ENCODE measurements around the gene PLA2G4A.

Gene PLA2G4A

DNA sequence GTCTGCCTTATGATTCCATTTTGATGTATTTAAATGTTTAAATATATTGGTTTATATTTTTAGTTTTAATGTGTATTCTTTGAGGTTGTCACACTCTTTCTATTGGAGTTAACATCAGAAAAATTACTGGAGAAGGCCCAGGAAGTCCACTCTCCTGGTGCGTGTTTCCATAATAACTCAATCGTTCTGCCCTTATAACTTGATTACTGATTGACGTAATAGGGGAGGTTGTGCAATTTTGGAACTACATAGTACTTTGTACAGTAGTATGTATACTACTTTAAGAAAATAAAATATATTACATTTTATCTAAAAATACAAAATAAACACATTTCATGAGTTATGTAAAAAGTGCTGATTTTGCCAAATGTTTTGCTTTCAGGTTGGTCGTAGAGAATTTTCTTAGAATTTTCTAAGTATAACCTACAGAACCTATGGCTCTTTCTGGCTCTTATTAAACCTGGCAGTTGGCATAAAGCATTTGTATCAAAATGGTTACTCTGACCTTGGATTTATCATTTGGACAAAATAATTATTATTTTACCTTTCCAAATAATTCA is 5.7 kb downstream of the PLA2G4A start:
- DNase-seq: no peak

DNA sequence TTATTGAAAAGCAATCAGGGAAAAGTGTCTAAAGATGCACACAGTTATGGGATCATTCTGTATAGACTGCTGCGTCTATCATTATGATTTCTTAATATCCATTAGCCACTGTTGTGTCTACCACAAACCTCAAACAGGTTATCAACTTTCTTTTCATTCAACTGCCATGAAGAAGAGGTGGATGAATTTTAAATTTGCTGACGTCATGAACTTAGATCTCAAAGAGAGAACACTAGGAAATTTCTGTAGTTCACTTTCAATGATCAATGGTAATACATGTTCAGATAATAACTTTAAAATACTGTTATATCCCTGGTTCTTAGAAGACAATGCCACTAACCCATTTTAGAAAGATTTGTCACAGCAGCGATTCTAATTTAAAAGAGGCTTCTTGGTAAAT is 6.7 kb downstream of the PLA2G4A start:
- DNase-seq: no peak

DNA sequence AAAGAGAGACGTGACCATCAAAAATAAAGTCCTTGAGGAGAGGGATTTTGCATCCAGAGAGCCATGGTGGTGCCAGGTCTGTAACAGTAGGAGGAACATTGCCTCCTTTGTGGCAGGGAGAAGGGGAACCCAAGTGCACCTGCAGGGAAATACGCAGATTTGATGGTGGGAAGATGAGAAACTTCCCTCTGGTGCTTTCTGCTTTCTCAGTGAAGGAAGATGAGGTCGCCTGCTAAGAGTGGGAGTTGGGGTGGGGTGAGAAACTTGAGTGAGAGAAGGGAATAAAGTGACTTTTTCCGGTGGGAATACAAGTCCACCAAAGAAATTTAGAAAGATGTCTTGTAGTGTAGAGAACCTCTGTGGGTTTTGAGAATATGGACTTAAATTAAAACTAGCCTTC is 9.1 kb downstream of the PLA2G4A start:
- DNase-seq: no peak

DNA sequence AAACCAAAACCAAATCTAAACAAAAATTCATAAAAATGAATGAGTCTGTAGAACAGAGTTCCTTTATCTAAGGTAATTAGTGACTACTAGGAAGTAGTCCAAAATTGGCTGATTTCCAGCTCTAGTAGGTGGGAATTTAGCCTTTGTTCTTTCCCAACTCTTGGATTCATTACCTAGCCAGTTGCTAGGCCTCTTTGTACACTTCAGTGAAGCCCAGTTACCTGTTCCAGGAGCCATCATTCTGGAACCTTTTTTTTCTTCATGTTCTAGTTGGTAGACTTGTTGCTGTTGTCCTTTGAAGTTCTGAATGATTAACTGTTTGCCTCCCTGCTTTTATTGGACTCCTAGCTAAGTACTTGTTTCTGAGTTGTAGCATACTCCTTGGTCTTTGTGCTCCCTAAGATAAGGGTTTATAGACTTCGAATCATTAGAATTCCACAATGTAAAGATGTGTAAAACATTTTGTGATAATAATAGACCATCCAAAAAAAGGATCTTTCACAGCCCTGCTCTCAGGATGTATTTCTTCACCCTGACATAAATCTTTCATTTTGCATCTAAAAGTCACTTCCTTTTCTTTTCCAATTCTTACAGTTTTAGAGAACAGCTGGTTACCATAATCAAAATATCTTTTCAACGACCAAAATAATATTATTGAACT is 9.8 kb downstream of the PLA2G4A start:
- no peak for DNase-seq

DNA sequence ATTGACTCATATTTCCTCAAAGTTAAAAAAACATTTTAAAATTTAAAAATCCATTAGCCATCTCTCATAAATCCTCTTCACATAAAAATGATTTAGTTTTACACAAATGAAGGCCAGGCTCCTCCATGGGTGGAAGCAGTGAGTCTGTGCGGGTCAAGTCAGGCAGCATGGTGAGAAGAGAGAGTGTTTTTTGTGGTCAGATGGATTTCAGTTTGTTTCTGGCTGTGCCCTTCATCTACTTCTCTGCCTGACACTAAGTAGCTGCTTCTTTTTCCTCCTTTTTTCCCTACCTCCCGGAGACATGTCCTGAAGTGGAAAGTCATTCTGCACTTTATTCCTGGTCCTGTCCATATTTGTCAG is 10.3 kb downstream of the PLA2G4A start:
- no peak for DNase-seq

DNA sequence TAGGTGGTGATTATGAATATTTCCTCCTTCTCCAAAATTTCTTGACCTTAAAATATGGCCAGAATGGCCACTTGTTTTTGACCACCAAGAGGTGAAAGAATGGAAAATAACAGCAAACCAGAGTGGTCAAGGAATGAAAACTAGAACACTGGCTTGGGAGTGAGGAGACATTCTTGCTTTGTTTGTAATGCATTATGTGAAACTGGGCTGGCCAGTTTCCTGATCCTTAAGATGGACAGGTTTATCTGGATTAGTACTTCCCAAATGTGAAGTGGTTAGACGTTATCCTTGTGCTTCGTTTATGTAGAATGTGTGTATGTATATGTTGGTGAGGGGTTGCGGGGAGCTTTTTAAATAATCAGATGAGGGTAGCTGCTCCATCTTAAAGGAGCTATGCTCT is 12.8 kb downstream of the PLA2G4A start:
- no peak for DNase-seq

DNA sequence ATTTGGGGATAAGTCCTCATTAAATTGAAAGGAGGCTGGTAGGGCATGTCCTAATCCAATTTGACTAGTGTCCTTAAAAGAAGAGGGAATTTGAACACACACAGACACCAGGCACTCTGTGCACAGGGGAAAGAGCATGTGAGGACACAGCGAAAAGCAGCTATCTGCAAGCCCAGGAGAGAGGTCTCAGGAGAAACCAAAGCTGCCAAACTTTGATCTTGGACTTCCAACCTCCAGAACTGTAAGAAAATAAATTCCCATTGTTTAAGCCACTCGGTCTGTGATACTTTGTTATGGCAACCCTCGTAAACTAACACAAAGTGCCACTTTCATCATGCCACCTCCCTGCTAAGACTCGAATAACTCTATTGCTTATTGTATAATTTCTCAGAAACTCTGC is 13.8 kb downstream of the PLA2G4A start:
- no peak for DNase-seq

DNA sequence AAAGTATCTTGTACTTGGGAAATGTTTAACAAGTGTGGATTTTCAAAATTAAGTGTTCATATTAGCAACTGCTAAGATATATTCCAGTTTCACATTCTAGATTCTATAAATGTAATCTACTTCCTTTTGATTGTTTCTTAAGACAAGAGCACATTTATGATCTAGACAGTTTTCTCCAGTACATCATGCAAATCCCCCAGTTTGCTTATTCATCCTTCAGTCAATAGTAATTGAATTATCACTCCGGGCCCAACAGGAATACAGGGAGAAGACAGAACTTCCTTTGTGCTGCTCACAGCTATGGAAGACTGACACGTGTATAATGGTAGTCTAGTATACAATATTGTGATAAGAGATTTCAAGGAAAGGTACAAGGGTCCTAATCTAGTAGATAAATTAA is 14.5 kb downstream of the PLA2G4A start:
- no peak for DNase-seq

DNA sequence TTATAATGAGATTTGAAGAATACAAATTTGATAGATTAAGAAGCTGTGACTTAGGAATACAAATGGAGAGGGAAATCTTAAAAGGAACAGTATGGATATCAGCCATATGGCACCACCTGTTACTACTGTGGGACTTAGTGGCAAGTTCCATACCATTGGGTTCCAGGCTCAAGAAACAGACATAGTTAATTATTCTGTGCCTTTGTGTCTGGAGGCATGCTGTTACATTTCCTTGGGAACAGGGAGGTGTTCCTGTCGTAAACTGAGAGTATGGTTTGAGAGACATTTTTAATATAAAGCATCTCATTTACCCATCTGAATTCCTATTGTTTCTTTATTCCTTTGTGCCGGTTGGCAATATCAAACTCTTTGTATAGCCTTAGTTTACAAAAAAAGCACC is 15.2 kb downstream of the PLA2G4A start:
- DNase-seq: no peak

DNA sequence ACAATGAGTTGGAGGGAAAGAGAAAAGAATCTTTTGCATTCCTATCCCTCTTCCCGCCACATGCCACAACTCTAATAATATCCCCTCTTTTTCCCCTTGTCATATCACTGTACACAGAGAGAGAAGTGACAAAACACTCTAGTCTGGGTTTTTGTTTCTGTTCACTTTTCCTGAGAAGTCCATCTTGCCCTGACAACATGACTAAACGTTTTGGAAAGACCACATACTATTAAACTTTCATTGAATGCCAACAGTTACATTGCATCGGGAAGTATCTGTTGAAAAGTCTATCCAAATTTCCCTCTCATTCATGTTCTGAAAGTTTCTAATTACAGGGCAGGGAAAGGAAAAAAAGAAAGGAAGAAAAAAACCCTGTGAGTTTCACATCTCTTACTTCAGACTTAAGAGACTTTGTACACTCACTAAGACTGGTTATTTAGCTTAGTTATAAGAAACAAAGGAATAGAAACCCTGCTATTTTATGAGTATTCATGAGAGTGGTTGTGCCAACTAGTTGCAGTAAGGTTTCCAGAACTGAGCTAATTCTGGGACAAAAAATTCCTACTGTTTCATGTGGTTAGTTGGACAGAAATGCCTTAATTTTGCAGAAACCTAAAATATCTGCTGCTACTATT is 16.9 kb downstream of the PLA2G4A start:
- no peak for DNase-seq

DNA sequence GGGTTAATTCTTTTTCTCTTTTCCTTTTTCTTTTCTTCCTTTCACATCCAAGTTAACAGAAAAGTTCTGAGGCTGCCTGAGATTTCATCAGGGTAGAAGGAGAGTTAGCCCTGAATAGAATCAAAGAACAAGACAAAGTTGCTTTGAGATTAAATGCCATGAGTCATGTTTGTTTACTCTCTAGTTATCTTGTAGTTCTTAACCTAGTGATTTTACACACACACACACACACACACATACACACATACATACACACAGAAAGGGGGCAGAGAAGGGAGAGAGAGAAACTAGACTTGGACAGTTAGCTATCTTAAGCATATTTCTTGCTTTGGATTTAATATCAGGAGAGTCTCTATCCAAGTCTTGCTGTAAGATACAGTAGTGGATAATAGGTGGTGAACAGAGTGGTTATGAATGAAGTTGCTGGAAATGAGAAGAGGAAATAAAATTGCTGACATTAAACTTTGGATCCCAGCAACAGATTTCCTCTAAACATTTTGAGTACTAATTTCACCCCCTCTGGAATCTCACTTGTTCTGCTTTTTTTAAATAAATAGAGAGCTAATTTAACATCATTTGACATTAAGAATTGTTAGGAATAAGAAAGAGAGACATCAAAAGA is 19.9 kb downstream of the PLA2G4A start:
- no peak for DNase-seq

DNA sequence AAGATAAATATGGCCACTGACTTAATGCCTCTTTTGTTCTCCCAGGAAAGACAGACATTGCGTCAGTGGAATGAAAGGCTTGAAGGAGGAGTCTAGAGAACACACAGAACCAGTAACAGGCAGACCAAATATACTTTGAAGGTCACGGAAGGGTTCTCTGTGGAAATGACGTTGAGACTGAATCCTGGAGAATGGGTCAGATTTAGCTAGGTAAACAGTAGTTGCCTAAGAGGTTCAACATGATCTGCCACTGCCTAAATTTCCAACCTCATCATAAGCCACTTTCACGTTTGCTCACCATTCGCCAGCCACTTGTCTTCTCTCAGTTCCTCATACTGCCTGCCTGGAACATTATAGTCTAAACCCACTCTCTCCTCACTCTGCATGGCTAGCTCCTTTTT is 20.5 kb downstream of the PLA2G4A start:
- DNase-seq: no peak

DNA sequence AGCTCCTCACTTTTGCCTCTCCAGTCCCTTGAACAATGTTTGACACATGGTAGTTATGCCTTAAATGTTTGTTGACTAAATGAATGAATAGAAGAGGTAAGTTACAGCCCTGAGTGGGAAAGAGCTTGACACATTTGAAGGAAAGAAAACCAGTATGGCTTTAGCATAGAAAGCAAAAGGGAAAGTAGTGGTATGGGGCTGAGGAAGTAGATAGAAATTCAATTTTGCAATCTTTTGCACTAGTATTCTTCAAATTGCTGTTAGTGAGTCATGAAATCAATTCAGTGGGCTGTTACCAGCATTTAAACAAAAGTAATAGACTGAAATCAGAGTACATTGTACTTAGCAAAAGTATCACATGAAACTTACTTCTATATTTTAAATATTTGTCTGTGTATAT is 21.1 kb downstream of the PLA2G4A start:
- DNase-seq: no peak

DNA sequence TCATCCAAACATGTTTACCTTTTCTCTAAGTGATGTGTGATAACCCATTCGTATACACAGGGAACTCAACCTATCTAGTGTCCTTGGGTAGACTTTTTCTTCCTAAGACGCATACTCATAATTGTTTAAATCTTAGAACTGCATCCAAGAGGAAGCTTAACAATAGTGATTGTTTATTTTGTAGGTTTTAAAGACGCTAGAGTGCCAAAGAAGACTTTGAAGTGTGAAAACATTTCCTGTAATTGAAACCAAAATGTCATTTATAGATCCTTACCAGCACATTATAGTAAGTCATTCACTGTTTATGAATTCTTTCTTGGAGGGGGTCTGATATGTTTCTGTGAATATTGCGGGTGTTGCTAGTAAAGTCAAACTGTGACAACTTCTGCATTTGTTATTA is 25.4 kb downstream of the PLA2G4A start:
- no peak for DNase-seq

DNA sequence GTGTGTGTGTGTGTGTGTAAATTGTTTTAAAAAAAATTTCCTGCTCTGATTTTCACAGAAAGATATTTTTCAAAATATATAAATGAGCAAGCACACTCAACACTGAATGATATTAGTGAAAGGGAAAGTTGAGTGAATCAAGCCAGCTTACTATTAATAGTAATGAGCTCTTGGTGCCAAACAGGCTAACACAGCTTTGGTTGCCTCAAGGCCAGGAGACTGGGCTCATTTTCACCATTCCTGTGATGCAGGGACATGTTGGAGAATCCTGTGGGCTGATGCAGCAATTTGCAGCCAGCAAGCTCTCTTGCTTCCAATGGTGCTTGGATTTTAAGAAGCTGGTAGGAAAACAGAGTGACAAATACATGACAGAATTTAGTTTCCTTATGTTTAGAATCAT is 30.2 kb downstream of the PLA2G4A start:
- DNase-seq: no peak

DNA sequence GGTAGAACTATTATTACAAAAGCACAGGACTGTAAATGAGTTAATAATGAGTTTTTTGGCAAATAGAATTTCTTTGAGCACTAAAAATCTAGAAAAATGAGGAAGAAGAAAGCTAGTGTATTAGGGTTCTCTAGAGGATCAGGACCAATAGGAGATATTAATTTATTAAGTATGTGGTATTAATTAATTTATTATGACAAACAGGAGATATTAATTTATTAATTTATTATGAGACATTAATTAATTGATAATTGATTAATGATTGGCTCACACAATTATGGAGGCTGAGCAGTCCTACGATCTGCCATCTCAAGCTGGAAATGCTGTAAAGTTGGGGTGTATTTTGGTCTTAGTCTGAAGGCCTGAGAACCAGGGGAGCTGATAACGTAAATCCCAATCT is 31.2 kb downstream of the PLA2G4A start:
- no peak for DNase-seq

DNA sequence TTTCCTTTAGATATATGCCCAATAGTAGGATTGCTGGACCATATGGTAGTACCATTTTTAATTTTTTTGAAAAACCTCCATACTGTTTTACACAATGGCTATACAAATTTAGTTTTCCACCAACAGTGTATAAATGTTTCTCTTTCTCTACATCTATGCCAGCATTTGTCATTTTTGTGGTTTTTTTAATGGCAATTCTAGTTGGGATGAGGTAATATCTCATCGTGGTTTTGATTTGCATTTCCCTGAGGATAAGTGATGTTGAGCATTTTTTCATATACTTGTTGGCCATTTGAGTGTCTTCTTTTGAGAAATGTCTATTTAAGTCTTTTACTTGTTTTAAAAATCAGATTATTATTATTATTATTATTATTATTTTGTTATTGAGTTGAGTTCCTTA is 35.5 kb downstream of the PLA2G4A start:
- no peak for DNase-seq

DNA sequence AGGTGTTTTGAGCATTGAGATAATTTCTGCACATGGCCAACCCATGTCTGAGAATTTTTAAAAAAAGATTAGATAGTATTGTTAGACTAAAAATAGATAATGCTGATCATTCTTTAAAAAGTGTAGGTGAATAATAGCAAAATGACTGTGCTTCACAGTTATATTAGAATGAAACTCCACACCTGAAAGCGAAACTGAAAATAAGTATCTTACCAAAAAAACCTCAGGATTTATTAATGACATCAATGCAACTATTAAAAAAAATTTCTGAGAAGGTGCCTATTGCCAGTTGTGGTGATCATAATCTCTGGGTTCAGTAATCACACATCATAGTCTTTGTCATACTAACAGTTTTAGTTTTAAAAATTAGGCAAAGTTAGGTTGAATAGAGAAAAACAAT is 36.5 kb downstream of the PLA2G4A start:
- no peak for DNase-seq

DNA sequence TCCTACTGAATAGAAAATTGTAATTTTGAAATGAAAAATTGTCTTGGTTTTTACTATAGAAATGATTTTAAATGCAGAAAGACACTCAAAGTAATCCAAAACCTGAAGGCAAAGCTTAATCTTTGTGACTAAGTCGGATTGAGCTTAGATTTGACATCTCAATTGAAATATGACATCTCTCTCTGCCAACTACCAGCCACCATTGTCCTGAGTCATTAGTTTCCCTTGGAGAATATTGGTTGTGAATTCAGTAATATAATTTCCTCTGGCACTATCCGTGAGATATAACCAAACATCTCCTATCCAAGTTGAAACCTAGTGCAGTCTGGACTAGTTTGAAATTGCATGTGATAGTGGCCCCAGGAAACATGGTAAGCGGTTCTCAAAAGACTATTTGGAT is 37.1 kb downstream of the PLA2G4A start:
- DNase-seq: no peak

DNA sequence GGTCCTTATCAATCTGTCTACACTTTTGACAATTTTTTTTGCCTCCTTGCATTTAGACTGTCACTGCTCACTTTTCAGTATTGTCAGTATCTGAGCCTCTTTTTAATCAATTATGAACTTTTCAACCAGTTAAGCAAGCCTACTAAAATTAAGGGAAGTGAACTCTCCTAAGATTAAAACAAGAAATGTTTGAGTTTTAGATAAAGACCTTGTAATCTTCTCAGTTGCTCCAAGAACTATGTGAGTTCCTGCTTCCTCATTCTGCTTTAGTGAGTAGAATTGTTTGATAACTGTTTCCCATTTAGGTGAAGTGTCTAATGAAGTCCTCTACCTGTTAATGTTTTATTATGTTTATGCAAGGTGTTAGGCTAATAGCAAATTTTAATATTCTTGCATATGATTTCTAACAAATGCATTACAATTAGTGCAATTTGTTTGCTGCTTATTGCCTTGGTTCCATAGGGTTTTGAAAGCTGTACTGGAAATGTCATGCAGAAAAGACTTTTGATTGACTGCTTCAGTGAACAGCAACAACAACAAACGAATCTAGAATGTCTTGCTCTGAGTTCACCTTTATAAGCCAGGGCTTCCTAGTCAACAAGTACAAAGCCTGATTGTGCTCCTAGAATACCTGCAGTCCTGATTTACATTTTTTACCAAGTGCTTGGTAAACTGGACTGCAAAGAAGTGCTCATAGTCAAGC is 40.9 kb downstream of the PLA2G4A start:
- DNase-seq: no peak

DNA sequence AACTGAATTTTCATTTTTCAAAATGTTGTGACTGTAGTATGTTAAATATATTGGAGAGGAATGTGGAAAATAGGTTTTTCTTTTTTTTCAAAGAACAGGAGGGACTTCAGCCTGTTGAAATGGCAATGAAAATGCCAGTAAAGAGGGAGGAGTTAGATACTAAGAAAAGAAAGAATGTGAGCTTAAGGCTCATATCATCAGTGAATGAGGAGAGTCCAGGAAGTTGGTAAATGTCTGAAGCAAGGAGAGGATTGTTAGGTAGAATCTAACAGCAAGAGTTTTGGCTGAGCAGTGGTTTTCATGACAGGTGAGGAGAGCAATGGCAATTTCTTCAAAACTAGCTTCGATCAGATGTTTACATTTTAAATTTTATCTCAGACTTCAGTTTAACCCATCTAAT is 43.0 kb downstream of the PLA2G4A start:
- DNase-seq: no peak

DNA sequence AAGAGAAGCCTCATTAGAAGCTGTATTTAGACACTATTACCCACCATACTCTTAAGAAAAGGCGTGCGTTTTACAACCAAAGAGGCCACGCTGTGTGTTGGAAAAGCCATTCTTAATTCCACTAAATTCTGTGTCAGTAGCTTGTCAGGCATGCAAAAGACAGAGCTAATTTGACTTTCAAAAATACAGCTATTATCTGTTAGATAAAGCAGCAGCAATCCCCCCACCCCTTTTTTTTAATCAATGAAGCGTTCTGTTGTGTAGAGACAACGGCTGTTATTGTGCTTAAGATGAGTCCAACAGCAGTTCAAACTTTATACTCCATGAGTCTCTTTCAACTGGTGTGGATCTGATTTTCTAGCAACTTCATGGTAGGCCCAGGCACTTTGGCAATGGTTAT is 43.5 kb downstream of the PLA2G4A start:
- DNase-seq: no peak

DNA sequence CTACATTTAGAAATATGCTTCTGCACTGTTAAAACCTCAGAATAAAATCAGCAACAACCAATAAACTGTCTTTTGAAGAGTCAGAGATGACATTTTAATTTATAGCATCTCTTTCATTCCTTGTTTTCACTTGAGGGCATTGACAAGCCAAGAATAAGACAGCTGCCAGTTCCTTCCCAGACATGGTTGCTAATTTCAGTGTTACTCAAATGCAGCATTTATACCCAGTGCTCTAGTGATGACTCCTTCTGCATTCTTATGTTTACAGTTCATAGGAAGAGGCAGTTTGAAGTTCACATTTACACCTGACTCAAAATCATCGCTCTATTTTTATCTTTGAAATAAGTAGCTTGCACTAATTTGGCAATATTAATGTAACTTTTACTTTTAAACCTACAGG is 44.9 kb downstream of the PLA2G4A start:
- no peak for DNase-seq
